HCT116 (cell line): ENCODE data around the gene TENM4. TPM values are rescaled to one million over a fixed set of nuclear protein-coding genes. Genes with fewer than 3 reads are reported as not detected.

Experiments used
- ATAC-seq: fragments of 200-7000 bp; cut with Tn5 transposase; 2 replicates; pipeline ENCODE4 v1.9.1; 2020; ENCODE audit warnings: mild to moderate bottlenecking, moderate library complexity
- BruUV-seq: library from RNA; stranded (reverse); fragments of 400-500 nt; replicated peaks from 2 replicates; lab custom pipeline; 2021; lab: Mats Ljungman, UMichigan
- CTCF ChIA-PET: fragments of 300-600 bp; sonication (Branson Sonifier 250); formaldehyde crosslinking; loops from one replicate; lab custom pipeline; 2021; ENCODE audit warnings: antibody characterized with exemption; lab: Charles Lee
- POLR2A ChIA-PET: fragments of 300-600, 350-600 bp; sonication (Branson Sonifier 250); formaldehyde crosslinking; loops from one replicate; lab custom pipeline; 2021; ENCODE audit warnings: antibody characterized with exemption; lab: Charles Lee
- RAD21 ChIA-PET, 2 experiments: fragments of 300-600 bp; sonication (Branson Sonifier 250); formaldehyde crosslinking; loops; one replicate each; lab custom pipeline; 2023; ENCODE audit warnings: low total read pairs in 2 of 2; ENCODE audit not compliant: uncharacterized antibody in 2 of 2, unreplicated experiment in 2 of 2, low non-redundant PET in 1 of 2; lab: Charles Lee
- DNase-seq: peaks from one replicate; pipeline ENCODE4 v3.0.0-alpha.2; 2010; ENCODE audit warnings: low read depth, low spot score
- H2AFZ ChIP-seq: fragments of 200-600 bp; shearing (Covaris generic), sonication (generic); 2 replicates; pipeline ENCODE4 v1.6.1; 2017; ENCODE audit warnings: low read depth, mixed run types, mixed read lengths, antibody characterized with exemption, low read length; ENCODE audit not compliant: poor library complexity, severe bottlenecking
- H3K27ac ChIP-seq: 2 replicates; pipeline ENCODE4 v1.5.1; 2012; ENCODE audit warnings: low read depth, low read length
- H3K27me3 ChIP-seq: fragments of 200-600 bp; sonication (generic); 2 replicates; pipeline ENCODE4 v1.6.1; 2016; ENCODE audit warnings: mixed run types, low read length, mixed read lengths; ENCODE audit not compliant: insufficient read depth
- H3K36me3 ChIP-seq, 2 experiments: fragments of 200-500 bp in 1 of 2; fragments of 200-600 bp in 1 of 2; sonication (Bioruptor generic) in 1 of 2; sonication (generic) in 1 of 2; 2 replicates each; pipeline versions ENCODE4 v1.5.1 to v1.6.1; 2014 to 2016; ENCODE audit warnings: low read length in 2 of 2, inconsistent platforms in 1 of 2, mixed read lengths in 1 of 2, mixed run types in 1 of 2; ENCODE audit not compliant: insufficient read depth in 2 of 2, control insufficient read depth in 1 of 2
- H3K4me1 ChIP-seq, 2 experiments: fragments of 200-600 bp in 1 of 2; sonication (generic) in 1 of 2; 2 replicates each; pipeline versions ENCODE4 v1.5.1 to v1.6.1; 2012 to 2017; ENCODE audit warnings: low read length in 2 of 2, inconsistent platforms in 1 of 2, mild to moderate bottlenecking in 1 of 2, mixed read lengths in 1 of 2, mixed run types in 1 of 2, moderate library complexity in 1 of 2; ENCODE audit not compliant: insufficient read depth in 2 of 2, control insufficient read depth in 1 of 2
- H3K4me2 ChIP-seq: fragments of 200-600 bp; sonication (generic); 2 replicates; pipeline ENCODE4 v1.6.1; 2017; ENCODE audit warnings: mixed run types, low read length, mixed read lengths
- H3K4me3 ChIP-seq, 2 experiments: fragments of 200-600 bp in 1 of 2; sonication (generic) in 1 of 2; replicated peaks in 1 of 2; 2 replicates each; pipeline ENCODE4 v1.5.1; 2011 to 2016; ENCODE audit warnings: low read length in 2 of 2, control low read depth in 1 of 2, low read depth in 1 of 2, mild to moderate bottlenecking in 1 of 2, mixed read lengths in 1 of 2, mixed run types in 1 of 2
- H3K79me2 ChIP-seq: fragments of 200-600 bp; sonication (generic); 2 replicates; pipeline ENCODE4 v1.6.1; 2017; ENCODE audit warnings: mild to moderate bottlenecking, mixed run types, low read length, moderate library complexity, mixed read lengths; ENCODE audit not compliant: insufficient read depth
- H3K9ac ChIP-seq: fragments of 200-600 bp; sonication (generic); 2 replicates; pipeline ENCODE4 v1.6.1; 2016; ENCODE audit warnings: low read length, mixed read lengths
- H3K9me2 ChIP-seq: fragments of 200-600 bp; sonication (generic), shearing (Covaris generic); 2 replicates; pipeline ENCODE4 v1.6.1; 2017; ENCODE audit warnings: mixed run types, mild to moderate bottlenecking, moderate library complexity; ENCODE audit not compliant: insufficient read depth
- H3K9me3 ChIP-seq, 2 experiments: fragments of 200-500 bp in 1 of 2; fragments of 200-600 bp in 1 of 2; sonication (Bioruptor generic) in 1 of 2; sonication (generic) in 1 of 2; 2 replicates each; pipeline ENCODE4 v1.6.1; 2014 to 2017; ENCODE audit warnings: low read length in 2 of 2, mixed read lengths in 2 of 2, inconsistent platforms in 1 of 2, low read depth in 1 of 2, mild to moderate bottlenecking in 1 of 2, mixed run types in 1 of 2, moderate library complexity in 1 of 2; ENCODE audit not compliant: control insufficient read depth in 1 of 2, insufficient read depth in 1 of 2
- H4K20me1 ChIP-seq: fragments of 200-600 bp; sonication (generic), shearing (Covaris generic); 2 replicates; pipeline ENCODE4 v1.6.1; 2017; ENCODE audit warnings: mixed run types, mild to moderate bottlenecking, moderate library complexity; ENCODE audit not compliant: insufficient read depth
- CEBPB ChIP-seq: IDR thresholded peaks from 2 replicates; pipeline ENCODE4 v1.6.1; 2012; ENCODE audit warnings: low read depth
- ELF1 ChIP-seq: IDR thresholded peaks from 2 replicates; pipeline ENCODE4 v1.6.1; 2012; ENCODE audit warnings: low read depth, borderline replicate concordance
- EZH2 ChIP-seq: fragments of 200-600 bp; sonication (generic); IDR thresholded peaks from 2 replicates; pipeline ENCODE4 v1.6.1; 2017; ENCODE audit warnings: antibody characterized with exemption, mixed run types
- EZH2phosphoT487 ChIP-seq: fragments of 200-600 bp; IDR thresholded peaks from 2 replicates; pipeline ENCODE4 v1.6.1; 2018; ENCODE audit warnings: antibody characterized with exemption, borderline replicate concordance
- JUND ChIP-seq: IDR thresholded peaks from 2 replicates; pipeline ENCODE4 v1.6.1; 2012
- MAX ChIP-seq: IDR thresholded peaks from 2 replicates; pipeline ENCODE4 v1.6.1; 2012
- POLR2A ChIP-seq: IDR thresholded peaks from 2 replicates; pipeline ENCODE4 v1.7.0; 2011; ENCODE audit warnings: borderline replicate concordance; ENCODE audit not compliant: insufficient read depth, insufficient read length; ENCODE audit errors: extremely low read depth
- SP1 ChIP-seq: IDR thresholded peaks from 2 replicates; pipeline ENCODE4 v1.6.1; 2012; ENCODE audit warnings: low read depth
- YY1 ChIP-seq: IDR thresholded peaks from 2 replicates; pipeline ENCODE4 v1.6.1; 2011; ENCODE audit warnings: low read length, low read depth, moderate library complexity, mild to moderate bottlenecking; ENCODE audit not compliant: insufficient replicate concordance; ENCODE audit errors: extremely low read depth
- ZFX ChIP-seq: fragments of 450-650 bp; IDR thresholded peaks from 2 replicates; pipeline ENCODE4 v1.6.1; 2017
- intact Hi-C: fragments of 100-400 bp; cut with micrococcal nuclease; formaldehyde crosslinking; loops from 2 replicates; pipeline ENCODE4 v1.10.0; 2022
- total RNA-seq: library from RNA; stranded (reverse); gene quantifications from one replicate; pipeline ENCODE4 v1.2.1, GENCODE V29; 2021; ENCODE audit not compliant: unreplicated experiment
- TF ChIP-seq, protein P1 (sequence below): IDR thresholded peaks from 2 replicates; pipeline ENCODE4 v1.6.1; 2012
- TF ChIP-seq, protein P2 (sequence below): IDR thresholded peaks from 2 replicates; pipeline ENCODE4 v1.6.1; 2011; ENCODE audit warnings: mild to moderate bottlenecking, low read length, moderate library complexity; ENCODE audit not compliant: insufficient replicate concordance; ENCODE audit errors: extremely low read depth
- TF ChIP-seq, protein P3 (sequence below), 3 experiments: fragments of 200-600 bp in 1 of 3; sonication (generic) in 1 of 3; IDR thresholded peaks in 2 of 3; conservative IDR thresholded peaks in 1 of 3; 2 replicates each; pipeline ENCODE4 v1.5.1; 2012 to 2017; ENCODE audit warnings: low read depth in 2 of 3, low read length in 2 of 3, antibody characterized with exemption in 1 of 3, borderline replicate concordance in 1 of 3, control low read depth in 1 of 3, mild to moderate bottlenecking in 1 of 3, mixed read lengths in 1 of 3, mixed run types in 1 of 3, moderate library complexity in 1 of 3; ENCODE audit not compliant: insufficient read depth in 1 of 3
- TF ChIP-seq, protein P4 (sequence below): IDR thresholded peaks from 2 replicates; pipeline ENCODE4 v1.6.1; 2012; ENCODE audit warnings: low read depth

Gene TENM4
- total RNA-seq, 1 experiment from 2014 or later, result 0.05 TPM

- H3K4me1 ChIP-seq, result no peaks in the 10 kb centered on the region
- H3K79me2 ChIP-seq, result no peaks in the 10 kb centered on the region
- intact Hi-C loops, result no loop called here
- TF ChIP-seq JUND (no peak), CEBPB (no peak), ZFX (no peak), POLR2A (no peak), EZH2 (no peak), MAX (no peak), ELF1 (no peak), YY1 (no peak), SP1 (no peak), EZH2phosphoT487 (no peak)
- TF ChIP-seq, protein P1, sequence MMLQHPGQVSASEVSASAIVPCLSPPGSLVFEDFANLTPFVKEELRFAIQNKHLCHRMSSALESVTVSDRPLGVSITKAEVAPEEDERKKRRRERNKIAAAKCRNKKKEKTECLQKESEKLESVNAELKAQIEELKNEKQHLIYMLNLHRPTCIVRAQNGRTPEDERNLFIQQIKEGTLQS, result no peak
- TF ChIP-seq, protein P2, sequence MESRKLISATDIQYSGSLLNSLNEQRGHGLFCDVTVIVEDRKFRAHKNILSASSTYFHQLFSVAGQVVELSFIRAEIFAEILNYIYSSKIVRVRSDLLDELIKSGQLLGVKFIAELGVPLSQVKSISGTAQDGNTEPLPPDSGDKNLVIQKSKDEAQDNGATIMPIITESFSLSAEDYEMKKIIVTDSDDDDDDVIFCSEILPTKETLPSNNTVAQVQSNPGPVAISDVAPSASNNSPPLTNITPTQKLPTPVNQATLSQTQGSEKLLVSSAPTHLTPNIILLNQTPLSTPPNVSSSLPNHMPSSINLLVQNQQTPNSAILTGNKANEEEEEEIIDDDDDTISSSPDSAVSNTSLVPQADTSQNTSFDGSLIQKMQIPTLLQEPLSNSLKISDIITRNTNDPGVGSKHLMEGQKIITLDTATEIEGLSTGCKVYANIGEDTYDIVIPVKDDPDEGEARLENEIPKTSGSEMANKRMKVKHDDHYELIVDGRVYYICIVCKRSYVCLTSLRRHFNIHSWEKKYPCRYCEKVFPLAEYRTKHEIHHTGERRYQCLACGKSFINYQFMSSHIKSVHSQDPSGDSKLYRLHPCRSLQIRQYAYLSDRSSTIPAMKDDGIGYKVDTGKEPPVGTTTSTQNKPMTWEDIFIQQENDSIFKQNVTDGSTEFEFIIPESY, result no peak
- TF ChIP-seq, protein P3, sequence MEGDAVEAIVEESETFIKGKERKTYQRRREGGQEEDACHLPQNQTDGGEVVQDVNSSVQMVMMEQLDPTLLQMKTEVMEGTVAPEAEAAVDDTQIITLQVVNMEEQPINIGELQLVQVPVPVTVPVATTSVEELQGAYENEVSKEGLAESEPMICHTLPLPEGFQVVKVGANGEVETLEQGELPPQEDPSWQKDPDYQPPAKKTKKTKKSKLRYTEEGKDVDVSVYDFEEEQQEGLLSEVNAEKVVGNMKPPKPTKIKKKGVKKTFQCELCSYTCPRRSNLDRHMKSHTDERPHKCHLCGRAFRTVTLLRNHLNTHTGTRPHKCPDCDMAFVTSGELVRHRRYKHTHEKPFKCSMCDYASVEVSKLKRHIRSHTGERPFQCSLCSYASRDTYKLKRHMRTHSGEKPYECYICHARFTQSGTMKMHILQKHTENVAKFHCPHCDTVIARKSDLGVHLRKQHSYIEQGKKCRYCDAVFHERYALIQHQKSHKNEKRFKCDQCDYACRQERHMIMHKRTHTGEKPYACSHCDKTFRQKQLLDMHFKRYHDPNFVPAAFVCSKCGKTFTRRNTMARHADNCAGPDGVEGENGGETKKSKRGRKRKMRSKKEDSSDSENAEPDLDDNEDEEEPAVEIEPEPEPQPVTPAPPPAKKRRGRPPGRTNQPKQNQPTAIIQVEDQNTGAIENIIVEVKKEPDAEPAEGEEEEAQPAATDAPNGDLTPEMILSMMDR (IDR thresholded peaks at IDR 0.05 in 2 of 3, conservative IDR thresholded peaks at IDR 0.05 in 1 of 3; ENCODE audit: borderline replicate concordance in 1 of 3, insufficient read depth in 1 of 3, low read depth in 2 of 3, low read length in 2 of 3), result no peak
- TF ChIP-seq, protein P4, sequence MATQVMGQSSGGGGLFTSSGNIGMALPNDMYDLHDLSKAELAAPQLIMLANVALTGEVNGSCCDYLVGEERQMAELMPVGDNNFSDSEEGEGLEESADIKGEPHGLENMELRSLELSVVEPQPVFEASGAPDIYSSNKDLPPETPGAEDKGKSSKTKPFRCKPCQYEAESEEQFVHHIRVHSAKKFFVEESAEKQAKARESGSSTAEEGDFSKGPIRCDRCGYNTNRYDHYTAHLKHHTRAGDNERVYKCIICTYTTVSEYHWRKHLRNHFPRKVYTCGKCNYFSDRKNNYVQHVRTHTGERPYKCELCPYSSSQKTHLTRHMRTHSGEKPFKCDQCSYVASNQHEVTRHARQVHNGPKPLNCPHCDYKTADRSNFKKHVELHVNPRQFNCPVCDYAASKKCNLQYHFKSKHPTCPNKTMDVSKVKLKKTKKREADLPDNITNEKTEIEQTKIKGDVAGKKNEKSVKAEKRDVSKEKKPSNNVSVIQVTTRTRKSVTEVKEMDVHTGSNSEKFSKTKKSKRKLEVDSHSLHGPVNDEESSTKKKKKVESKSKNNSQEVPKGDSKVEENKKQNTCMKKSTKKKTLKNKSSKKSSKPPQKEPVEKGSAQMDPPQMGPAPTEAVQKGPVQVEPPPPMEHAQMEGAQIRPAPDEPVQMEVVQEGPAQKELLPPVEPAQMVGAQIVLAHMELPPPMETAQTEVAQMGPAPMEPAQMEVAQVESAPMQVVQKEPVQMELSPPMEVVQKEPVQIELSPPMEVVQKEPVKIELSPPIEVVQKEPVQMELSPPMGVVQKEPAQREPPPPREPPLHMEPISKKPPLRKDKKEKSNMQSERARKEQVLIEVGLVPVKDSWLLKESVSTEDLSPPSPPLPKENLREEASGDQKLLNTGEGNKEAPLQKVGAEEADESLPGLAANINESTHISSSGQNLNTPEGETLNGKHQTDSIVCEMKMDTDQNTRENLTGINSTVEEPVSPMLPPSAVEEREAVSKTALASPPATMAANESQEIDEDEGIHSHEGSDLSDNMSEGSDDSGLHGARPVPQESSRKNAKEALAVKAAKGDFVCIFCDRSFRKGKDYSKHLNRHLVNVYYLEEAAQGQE, result no peak
- TF ChIP-seq, all 23 proteins: peak for 0
- no peaks in the 10 kb centered on the region for H3K9me2 ChIP-seq
- no peak overlapping the region for H3K4me2 ChIP-seq
- H3K9ac ChIP-seq, result no peak overlapping the region
- no peak for DNase-seq
- no peak overlapping the region for H3K4me3 ChIP-seq
- no peak for ATAC-seq
- ChIA-PET RAD21 (no interaction called here), POLR2A (no interaction called here), CTCF (interaction anchor here (5.5 kb wide), 1 partner anchor 456 kb away, joined by 54 read pairs; no protein-coding TSS in a partner anchor)
- no peaks in the 10 kb centered on the region for H3K9me3 ChIP-seq
- H4K20me1 ChIP-seq, result no peaks in the 10 kb centered on the region
- no peaks in the 10 kb centered on the region for H3K36me3 ChIP-seq
- H3K27ac ChIP-seq, result no peak overlapping the region
- H3K27me3 ChIP-seq, result peaks cover 24% of the 10 kb centered on the region
- BruUV-seq, result no TSS peak
- no peak overlapping the region for H2AFZ ChIP-seq
These were observed 339.2 kb downstream of the TENM4 start for GRCh38 chr11:79101656-79102055.
